CD4-positive, CD25-positive, alpha-beta regulatory T cell (primary cell): ENCODE results near the gene SCRN2. TPM values are rescaled to one million over a fixed set of nuclear protein-coding genes. Genes with fewer than 3 reads are reported as not detected.

Source experiments
- ATAC-seq, 2 donors: fragments of 150-1000 bp; cut with Tn5 transposase; one replicate each; pipeline ENCODE4 v1.10.0; 2021; ENCODE audit warnings: low read depth in 2 of 2, moderate number of reproducible peaks in 2 of 2, moderate library complexity in 1 of 2
- DNase-seq, 3 donors: peaks; one replicate each; pipeline versions ENCODE4 v3.0.0 to v3.0.0-alpha.2; 2012 to 2022; ENCODE audit warnings: mixed read lengths in 1 of 3
- H3K27ac ChIP-seq: one replicate; pipeline ENCODE4 v1.7.0; 2013; ENCODE audit warnings: mild to moderate bottlenecking, low read length; ENCODE audit not compliant: insufficient read depth, poor library complexity, severe bottlenecking
- H3K27me3 ChIP-seq: one replicate; pipeline ENCODE4 v1.7.0; 2013; ENCODE audit warnings: low read length; ENCODE audit not compliant: control insufficient read depth, insufficient read depth
- H3K36me3 ChIP-seq: one replicate; pipeline ENCODE4 v1.7.0; 2013; ENCODE audit warnings: mild to moderate bottlenecking, low read length, moderate library complexity; ENCODE audit not compliant: control insufficient read depth, insufficient read depth
- H3K4me1 ChIP-seq: 2 replicates; pipeline ENCODE4 v1.7.0; 2013; ENCODE audit warnings: mild to moderate bottlenecking, low read length; ENCODE audit not compliant: insufficient read depth, control insufficient read depth, poor library complexity, severe bottlenecking
- H3K4me3 ChIP-seq: one replicate; pipeline ENCODE4 v1.7.0; 2013; ENCODE audit warnings: low read depth, mild to moderate bottlenecking, low read length, moderate library complexity
- H3K9me3 ChIP-seq, 2 experiments: 1 replicate in 1 of 2; 2 replicates in 1 of 2; pipeline ENCODE4 v1.7.0; 2013; ENCODE audit warnings: low read length in 2 of 2, mild to moderate bottlenecking in 1 of 2, moderate library complexity in 1 of 2; ENCODE audit not compliant: control insufficient read depth in 2 of 2
- H3K27ac Mint-ChIP-seq, 3 donors: one replicate each; pipeline ENCODE4 v1.8.0; 2020 to 2022; ENCODE audit warnings: mild to moderate bottlenecking in 3 of 3, mixed read lengths in 3 of 3, moderate library complexity in 2 of 3
- H3K27me3 Mint-ChIP-seq: one replicate; pipeline ENCODE4 v1.8.0; 2022; ENCODE audit warnings: mild to moderate bottlenecking, mixed read lengths
- H3K36me3 Mint-ChIP-seq: one replicate; pipeline ENCODE4 v1.8.0; 2020; ENCODE audit warnings: mixed read lengths
- H3K4me1 Mint-ChIP-seq, 4 donors: one replicate each; pipeline ENCODE4 v1.8.0; 2020 to 2022; ENCODE audit warnings: mixed read lengths in 4 of 4, mild to moderate bottlenecking in 1 of 4
- H3K4me3 Mint-ChIP-seq, 4 donors: one replicate each; pipeline ENCODE4 v1.8.0; 2020 to 2022; ENCODE audit warnings: mild to moderate bottlenecking in 4 of 4, mixed read lengths in 4 of 4, moderate library complexity in 3 of 4
- H3K9me3 Mint-ChIP-seq, 7 donors: one replicate each; pipeline ENCODE4 v1.8.0; 2020 to 2022; ENCODE audit warnings: mixed read lengths in 7 of 7, mild to moderate bottlenecking in 3 of 7, moderate library complexity in 2 of 7
- polyA plus RNA-seq, 4 donors: library from polyadenylated mRNA; unstranded; fragments of 300-500 nt; fragmentation: Illumina TruSeq; gene quantifications; one replicate each; pipeline ENCODE4 v1.2.3, GENCODE V29; 2021
- total RNA-seq: library from RNA; stranded (reverse); gene quantifications from one replicate; pipeline ENCODE4 v1.2.3, GENCODE V29; 2022

SCRN2 gene
- total and polyA plus RNA-seq, 5 donors from 2014 or later, result 15.9 to 30.9 (median 22.0) TPM

DNA sequence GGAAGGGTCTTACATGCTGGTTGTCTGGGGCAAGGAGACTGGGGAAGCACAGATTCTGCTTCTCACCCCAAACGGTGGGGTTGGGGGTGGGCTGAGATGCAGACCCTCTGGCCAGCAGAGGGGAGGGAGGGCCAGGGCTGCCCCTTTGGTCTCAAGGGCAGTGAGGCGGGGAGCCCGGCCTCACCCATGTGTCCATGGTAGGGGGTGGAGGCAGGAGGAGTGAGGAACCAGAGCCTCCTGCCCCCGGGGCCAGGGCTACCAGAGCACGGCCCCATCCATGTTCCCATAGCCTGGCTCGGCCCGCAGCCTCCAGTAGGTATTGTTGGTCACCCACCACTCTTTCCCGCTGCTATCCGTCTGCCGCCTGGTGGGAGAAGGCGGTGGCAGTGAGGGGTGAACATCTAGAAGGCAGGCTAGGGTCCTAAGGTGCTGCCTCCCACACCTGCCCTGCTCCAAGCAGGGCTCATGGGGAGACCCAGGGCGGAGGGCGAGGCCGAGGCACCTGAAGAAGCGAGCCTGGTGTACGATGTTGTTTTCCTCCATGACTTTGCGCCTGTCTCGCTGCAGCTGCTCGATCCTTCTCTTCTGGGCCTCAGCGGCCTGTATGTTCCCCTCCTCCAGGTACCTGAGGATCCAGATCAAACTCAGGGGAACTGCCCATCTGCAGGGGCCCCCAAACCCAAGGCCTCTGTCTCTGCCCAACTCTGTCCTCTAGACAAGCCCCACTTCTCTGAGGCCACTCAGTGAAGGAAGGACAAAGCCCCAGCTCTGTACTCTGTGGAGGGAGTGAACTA, 32.8 kb downstream of the SCRN2 start:
- ATAC-seq, result peak in 1 of 2 donors; percentile 10
- no peak overlapping the region for H3K4me3 Mint-ChIP-seq
- Histone ChIP-seq H3K9me3 (no peaks in the 10 kb centered on the region), H3K4me1 (no peaks in the 10 kb centered on the region), H3K27me3 (no peaks in the 10 kb centered on the region), H3K36me3 (peaks cover 57% of the 10 kb centered on the region), H3K27ac (no peak overlapping the region), H3K4me3 (no peak overlapping the region)
- no peaks in the 10 kb centered on the region for H3K27me3 Mint-ChIP-seq
- DNase-seq, result no peak
- H3K27ac Mint-ChIP-seq, result no peak overlapping the region
- H3K9me3 Mint-ChIP-seq, result peaks cover 0 to 1% (median 0%) of the 10 kb centered on the region in 7 donors
- H3K4me1 Mint-ChIP-seq, result no peaks in the 10 kb centered on the region
- H3K36me3 Mint-ChIP-seq, result peaks cover 50% of the 10 kb centered on the region

DNA sequence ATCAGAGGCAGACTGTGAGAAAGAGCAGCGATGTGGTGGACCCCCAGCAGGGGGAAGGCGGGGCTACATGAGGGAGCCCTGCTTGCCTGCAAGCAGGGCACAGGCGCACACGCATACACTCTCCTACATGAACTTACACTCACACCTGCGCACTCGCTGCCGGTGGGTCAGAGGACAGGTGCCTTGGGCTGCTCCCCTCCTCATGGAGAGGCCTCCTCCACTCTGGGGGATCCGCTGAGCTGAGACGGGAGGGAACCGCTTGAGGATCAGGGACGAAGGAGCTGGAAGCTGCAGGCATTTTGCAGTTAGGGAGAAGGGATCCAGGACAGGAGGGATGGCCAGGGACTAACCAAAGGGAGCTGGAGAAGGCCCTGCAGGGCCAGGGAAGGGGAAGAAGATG, 33.7 kb downstream of the SCRN2 start:
- H3K27ac ChIP-seq, result no peak overlapping the region
- H3K9me3 Mint-ChIP-seq, result peaks cover 0 to 1% (median 0%) of the 10 kb centered on the region in 7 donors
- DNase-seq (no peak), ATAC-seq (no peak)
- H3K4me3 Mint-ChIP-seq, result no peak overlapping the region
- H3K27me3 Mint-ChIP-seq, result no peaks in the 10 kb centered on the region
- H3K36me3 Mint-ChIP-seq, result peaks cover 44% of the 10 kb centered on the region
- no peaks in the 10 kb centered on the region for H3K27me3 ChIP-seq
- no peaks in the 10 kb centered on the region for H3K9me3 ChIP-seq
- H3K4me3 ChIP-seq, result no peak overlapping the region
- peaks cover 0 to under 1% (median 0%) of the 10 kb centered on the region in 4 donors for H3K4me1 Mint-ChIP-seq
- peaks cover 49% of the 10 kb centered on the region for H3K36me3 ChIP-seq
- no peaks in the 10 kb centered on the region for H3K4me1 ChIP-seq
- H3K27ac Mint-ChIP-seq, result no peak overlapping the region

DNA sequence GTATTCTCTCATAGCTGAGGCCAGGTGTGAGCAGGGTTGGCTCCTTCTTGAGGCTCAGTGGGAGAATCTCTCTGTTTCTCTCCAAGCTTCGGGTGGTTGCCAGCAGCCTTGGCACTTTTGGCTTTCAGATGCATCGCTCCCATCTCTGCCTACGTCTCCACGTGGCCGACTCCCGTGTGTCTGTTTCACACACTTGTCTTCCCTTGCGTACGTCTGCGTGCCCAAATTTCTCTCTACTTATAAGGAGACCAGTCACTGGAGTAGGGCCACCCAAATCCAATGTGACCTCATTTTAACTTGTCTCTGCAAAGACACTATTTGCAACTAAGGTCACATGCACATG, 34.2 kb downstream of the SCRN2 start:
- no peak overlapping the region for H3K27ac Mint-ChIP-seq
- Histone ChIP-seq H3K4me1 (no peaks in the 10 kb centered on the region), H3K27ac (no peak overlapping the region), H3K27me3 (no peaks in the 10 kb centered on the region), H3K36me3 (peaks cover 44% of the 10 kb centered on the region), H3K4me3 (no peak overlapping the region), H3K9me3 (no peaks in the 10 kb centered on the region)
- H3K36me3 Mint-ChIP-seq, result peaks cover 39% of the 10 kb centered on the region
- H3K9me3 Mint-ChIP-seq, result peaks cover 0 to 1% (median 0%) of the 10 kb centered on the region in 7 donors
- no peak for DNase-seq
- no peak overlapping the region for H3K4me3 Mint-ChIP-seq
- no peak for ATAC-seq
- H3K27me3 Mint-ChIP-seq, result no peaks in the 10 kb centered on the region
- peaks cover 0 to 3% (median 0%) of the 10 kb centered on the region in 4 donors for H3K4me1 Mint-ChIP-seq

- H3K27me3 ChIP-seq, result no peaks in the 10 kb centered on the region
- no peak for DNase-seq
- H3K9me3 ChIP-seq, result no peaks in the 10 kb centered on the region
- Mint-ChIP-seq H3K4me1 (peaks cover 0 to 3% (median 0%) of the 10 kb centered on the region in 4 donors), H3K4me3 (no peak overlapping the region), H3K27me3 (no peaks in the 10 kb centered on the region), H3K27ac (no peak overlapping the region), H3K36me3 (peaks cover 33% of the 10 kb centered on the region), H3K9me3 (peaks cover 0 to 1% (median 0%) of the 10 kb centered on the region in 7 donors)
- H3K27ac ChIP-seq, result no peak overlapping the region
- no peak overlapping the region for H3K4me3 ChIP-seq
- ATAC-seq, result no peak
- no peaks in the 10 kb centered on the region for H3K4me1 ChIP-seq
- peaks cover 38% of the 10 kb centered on the region for H3K36me3 ChIP-seq
Observed at GRCh38 chr17:47806026-47806912, 34.8 kb downstream of the SCRN2 start.

GRCh38 chr17:47804461-47804860, 36.6 kb downstream of the SCRN2 start:
- Mint-ChIP-seq H3K27ac (no peak overlapping the region), H3K4me1 (peaks cover 0 to 3% (median 0%) of the 10 kb centered on the region in 4 donors), H3K36me3 (peaks cover 16% of the 10 kb centered on the region), H3K9me3 (peaks cover 0 to 1% (median 0%) of the 10 kb centered on the region in 7 donors), H3K27me3 (peaks cover 5% of the 10 kb centered on the region), H3K4me3 (no peak overlapping the region)
- Histone ChIP-seq H3K4me3 (no peak overlapping the region), H3K9me3 (no peaks in the 10 kb centered on the region), H3K27me3 (no peaks in the 10 kb centered on the region), H3K36me3 (peaks cover 22% of the 10 kb centered on the region), H3K27ac (no peak overlapping the region), H3K4me1 (no peaks in the 10 kb centered on the region)
- DNase-seq (no peak), ATAC-seq (no peak)

DNA sequence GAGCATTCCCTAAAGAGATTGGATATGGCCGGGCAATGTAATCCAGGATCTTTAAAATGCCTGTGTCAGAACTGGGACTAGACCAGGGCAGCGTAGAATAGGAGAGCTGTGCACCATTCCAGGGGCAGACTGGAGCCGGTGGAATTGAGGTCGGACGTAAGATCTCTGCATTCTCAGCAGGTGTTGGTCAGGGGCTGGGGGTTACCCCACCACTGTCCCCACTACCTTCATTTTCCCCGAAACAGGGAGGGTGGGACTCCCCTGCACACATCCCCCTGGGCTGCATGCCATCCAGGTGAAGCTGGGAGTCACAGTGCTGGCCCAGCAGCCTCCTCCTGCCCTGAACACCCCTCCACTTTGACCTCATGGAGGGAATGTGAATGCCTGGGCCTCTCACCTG, 37.3 kb downstream of the SCRN2 start:
- Mint-ChIP-seq H3K27ac (no peak overlapping the region), H3K27me3 (peaks cover 5% of the 10 kb centered on the region), H3K36me3 (peaks cover 16% of the 10 kb centered on the region), H3K4me1 (peaks cover 0 to 3% (median 0%) of the 10 kb centered on the region in 4 donors), H3K9me3 (peaks cover 0 to 1% (median 0%) of the 10 kb centered on the region in 7 donors), H3K4me3 (no peak overlapping the region)
- Histone ChIP-seq H3K4me3 (no peak overlapping the region), H3K4me1 (no peaks in the 10 kb centered on the region), H3K27ac (no peak overlapping the region), H3K36me3 (peaks cover 15% of the 10 kb centered on the region), H3K27me3 (no peaks in the 10 kb centered on the region), H3K9me3 (no peaks in the 10 kb centered on the region)
- ATAC-seq, result no peak
- no peak for DNase-seq

GRCh38 chr17:47803201-47803600, 37.9 kb downstream of the SCRN2 start:
- Mint-ChIP-seq H3K36me3 (peaks cover 12% of the 10 kb centered on the region), H3K27ac (no peak overlapping the region), H3K4me3 (no peak overlapping the region)

More at GRCh38 chr17:47803201-47803600, 37.9 kb downstream of the SCRN2 start:
- Histone ChIP-seq H3K4me1 (no peaks in the 10 kb centered on the region), H3K27ac (no peak overlapping the region), H3K36me3 (peaks cover 11% of the 10 kb centered on the region), H3K4me3 (no peak overlapping the region), H3K27me3 (no peaks in the 10 kb centered on the region), H3K9me3 (no peaks in the 10 kb centered on the region)
- Mint-ChIP-seq H3K9me3 (peaks cover 0 to 1% (median 0%) of the 10 kb centered on the region in 7 donors), H3K27me3 (peaks cover 5% of the 10 kb centered on the region), H3K4me1 (peaks cover 0 to 3% (median 0%) of the 10 kb centered on the region in 4 donors)
- no peak for ATAC-seq
- DNase-seq, result no peak
